GM19467 (cell line): Measurements from ENCODE around the gene TPST1.

Source experiments
- ATAC-seq: cut with Tn5 transposase; IDR thresholded peaks from one replicate; pipeline ENCODE4 v1.9.1; 2021; ENCODE audit warnings: mild to moderate bottlenecking, moderate library complexity; ENCODE audit not compliant: unreplicated experiment

Gene TPST1

DNA sequence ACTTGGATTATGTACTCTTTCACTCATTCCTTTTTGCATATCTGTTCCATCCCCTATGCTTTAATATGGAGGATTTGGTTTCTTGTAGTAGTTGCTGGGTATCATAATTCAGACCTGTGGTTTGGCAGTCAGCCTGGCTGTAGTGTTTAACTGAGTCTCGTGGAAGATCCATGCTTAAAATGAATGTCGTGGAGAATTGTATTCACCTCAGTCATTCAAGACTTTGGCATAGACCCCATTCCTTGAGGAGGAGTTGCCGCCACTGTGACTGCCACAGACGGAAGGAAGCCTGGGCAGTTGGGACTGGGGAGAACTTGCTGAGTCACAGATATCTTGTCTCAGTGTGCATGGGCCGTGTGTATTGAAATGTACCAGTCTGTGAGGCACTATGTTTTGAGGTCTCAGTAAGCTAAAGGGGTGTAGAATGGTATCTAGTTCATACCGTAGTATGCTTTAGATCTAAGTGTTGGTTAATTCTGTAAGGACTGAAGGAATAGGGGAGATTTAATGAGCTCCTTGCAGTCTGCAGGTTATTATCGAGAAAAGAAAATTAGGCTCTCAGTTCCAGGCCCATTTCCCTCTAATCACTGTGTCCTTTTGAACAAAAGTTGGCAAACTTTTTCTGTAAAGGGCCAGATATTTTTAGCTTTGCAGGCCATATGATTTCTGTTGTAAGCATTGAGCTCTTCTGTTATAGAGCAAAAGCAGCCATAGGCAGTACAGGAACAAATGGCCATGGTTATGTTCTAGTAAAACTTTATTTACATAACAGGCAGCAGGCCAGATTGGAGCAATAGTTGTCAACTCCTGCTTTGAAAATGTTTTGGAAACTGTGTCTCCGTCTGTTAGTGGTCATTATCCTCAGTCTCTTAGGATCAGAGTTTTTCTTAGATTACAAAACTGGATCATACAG lies 76.8 kb downstream of the TPST1 start:
- no peak for ATAC-seq

DNA sequence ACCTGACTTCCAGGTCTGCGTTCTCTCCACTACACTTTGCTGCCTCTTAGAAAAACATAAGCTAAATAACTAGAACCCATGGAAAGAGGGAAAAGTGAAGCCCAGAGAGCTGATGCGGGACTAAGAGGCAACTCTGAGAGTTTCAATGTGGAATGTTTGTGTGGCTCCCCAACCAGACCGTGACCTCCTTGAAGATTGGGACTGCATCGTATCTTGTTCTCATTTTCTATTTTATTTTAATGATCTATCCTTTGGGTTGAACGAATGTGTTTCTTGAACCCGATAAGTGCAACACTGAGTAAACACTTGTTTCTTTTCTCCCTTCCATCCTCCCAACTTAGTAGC lies 77.4 kb downstream of the TPST1 start:
- no peak for ATAC-seq

DNA sequence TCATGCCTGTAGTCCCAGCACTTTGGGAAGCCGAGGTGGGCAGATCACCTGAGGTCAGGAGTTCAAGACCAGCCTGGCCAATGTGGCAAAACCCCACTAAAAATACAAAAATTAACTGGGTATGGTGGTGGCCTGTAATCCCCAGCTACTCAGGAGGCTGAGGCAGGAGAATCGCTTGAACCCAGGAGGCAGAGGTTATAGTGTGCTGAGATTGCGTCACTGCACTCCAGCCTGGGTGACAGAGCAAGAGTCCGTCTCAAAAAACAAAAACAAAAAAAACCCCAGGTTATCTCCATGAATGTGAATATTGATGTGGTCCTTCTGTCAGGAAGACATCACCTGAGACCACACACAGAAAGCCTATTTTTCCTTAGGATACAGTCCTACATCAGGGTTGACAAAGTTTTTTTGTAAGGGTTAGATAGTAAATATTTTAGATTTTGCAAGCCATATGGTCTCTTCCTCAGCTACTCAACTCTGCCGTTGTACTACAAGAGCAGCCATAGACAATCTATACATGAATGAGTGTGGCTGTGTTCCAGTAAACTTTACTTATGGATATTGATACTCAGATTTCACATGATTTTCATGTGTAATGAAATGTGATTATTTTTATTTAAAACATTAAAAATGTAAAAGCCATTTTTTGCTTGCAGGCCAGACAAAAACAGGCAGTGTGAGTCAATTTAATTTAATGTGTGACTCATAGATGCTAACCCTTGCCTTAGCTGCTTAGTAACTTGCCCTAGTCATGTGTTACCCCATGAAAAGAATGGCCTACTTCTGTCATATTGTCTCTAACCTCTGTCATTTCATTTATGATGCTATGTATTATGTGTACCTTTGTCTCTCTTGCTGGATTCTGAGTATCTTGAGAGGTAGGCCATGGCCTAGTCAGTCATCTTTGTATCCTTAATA lies 78.1 kb downstream of the TPST1 start:
- ATAC-seq = no peak

DNA sequence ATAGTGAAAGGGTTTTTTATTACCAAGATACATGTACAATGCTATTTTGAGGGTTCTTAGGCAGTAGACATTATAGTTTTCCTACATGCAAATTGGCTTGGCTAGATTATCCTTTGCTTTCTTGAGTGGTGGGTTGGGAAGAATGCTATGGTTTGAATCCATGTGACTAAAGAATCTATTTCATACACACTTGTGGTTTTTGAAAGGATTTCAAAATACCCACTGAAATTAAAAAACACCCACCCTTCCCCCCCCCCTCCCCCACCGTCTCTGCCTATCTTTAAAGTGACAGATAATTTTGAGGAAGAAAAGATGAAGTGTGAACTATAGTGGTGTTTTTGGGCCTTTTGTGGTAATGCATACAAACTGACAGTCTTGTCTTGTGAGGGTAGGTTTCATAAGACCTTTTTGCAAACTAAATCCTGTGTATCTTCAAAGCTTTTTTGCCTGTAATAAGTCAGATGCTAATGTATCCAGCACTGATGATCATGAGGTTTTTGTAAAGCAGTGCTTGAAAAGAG lies 90.9 kb downstream of the TPST1 start:
- ATAC-seq = no peak

DNA sequence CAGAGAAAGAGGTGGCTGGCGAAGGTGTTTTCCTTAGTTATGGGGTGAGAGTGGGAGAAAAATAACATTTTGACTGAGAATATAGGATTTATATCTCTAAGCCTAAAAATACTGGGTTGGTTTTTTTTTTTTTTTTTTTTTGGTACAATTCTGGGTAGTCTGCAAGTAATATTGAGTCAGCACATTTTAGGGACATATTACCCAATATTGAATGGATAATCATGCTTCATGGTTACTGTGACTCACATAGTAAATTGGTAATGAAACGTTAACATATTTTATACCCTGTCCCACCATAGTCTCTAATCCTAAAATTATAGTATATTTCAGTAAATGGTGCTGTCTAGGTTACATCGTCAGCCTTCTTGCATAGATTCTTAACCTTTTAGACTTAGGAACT lies 91.4 kb downstream of the TPST1 start:
- ATAC-seq = no peak

DNA sequence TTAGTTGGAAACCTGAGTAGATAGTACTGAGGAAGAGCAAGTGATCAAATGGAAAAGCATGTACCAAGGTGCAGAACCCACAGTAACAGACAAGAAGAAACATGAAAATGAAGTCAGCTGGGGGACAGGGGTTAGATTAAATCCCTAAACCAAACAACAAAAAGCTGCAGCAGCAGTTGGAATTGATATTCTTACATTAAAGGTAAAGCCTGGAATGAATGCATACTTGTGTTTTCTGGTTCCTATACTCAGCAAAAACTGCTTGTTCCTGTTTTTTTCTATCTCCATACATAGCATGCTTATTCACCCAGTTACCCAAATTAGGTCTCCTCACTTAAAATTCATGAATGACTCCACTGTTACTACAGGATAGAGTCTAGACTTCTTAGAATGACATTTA lies 92.4 kb downstream of the TPST1 start:
- ATAC-seq = no peak

DNA sequence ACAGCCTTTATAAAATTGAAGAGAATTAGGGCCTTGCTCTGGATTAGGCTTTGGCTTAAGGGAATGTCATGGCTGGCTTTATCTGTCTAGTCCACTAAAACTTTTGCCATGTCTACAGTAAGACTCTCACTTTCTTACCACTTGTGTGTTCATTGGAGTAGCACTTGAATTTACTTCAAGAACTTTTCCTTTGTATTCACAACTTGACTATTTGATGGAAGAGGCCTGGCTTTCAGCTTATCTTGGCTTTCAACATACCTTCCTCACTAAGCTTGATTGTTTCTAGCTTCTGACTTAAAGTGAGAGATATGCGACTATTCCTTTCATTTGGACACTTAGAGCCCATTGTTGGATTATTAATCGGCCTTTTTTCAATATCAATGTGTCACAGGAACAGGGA lies 96.1 kb downstream of the TPST1 start:
- no peak for ATAC-seq

DNA sequence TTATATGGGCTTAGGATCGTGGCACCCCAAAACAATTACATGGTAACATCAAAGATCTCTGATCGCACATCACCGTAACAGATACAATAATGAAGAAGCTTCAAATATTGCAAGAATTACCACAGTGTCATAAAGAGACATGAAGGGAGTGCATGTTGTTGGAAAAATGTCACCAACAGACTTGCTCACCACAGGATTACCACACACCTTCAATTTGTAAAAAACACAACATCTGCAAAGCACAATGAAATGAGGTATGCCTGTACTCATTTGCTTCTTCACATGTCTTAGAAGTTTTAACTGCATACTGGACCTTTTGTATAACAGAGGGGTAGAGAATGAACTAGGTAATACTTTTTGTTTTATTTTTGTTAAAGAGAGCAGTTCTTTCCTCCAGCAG lies 96.6 kb downstream of the TPST1 start:
- no peak for ATAC-seq

DNA sequence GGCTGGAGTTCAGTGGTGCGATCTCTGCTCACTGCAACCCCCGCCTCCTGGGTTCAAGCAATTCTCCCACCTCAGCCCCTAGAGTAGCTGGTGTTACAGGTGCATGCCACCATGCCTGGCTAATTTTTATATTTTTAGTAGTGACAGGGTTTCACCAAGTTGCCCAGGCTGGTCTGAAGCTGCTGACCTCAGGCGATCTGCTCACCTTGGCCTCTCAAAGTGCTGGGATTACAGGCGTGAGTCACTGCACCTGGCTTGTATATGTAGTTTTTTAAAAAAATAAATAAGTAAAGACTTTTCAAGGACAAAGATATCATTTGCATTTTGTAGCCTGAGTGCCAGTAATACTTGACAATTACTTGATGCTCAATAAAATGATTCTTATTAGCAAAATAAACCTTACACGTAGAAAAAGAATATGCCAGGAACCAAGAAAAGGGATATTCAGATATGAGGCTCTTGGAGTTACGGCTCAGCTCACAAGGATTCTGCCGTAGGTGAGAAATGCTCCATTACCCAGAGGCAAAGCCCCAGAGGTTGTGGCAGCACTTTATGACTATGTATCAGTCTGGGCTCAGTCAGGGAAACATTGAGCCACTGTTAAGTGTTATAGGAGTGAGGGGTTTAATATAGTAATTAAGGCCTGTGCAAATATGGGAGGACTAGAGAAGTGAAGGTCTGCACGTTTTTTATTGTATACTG lies 98.5 kb downstream of the TPST1 start:
- no peak for ATAC-seq

DNA sequence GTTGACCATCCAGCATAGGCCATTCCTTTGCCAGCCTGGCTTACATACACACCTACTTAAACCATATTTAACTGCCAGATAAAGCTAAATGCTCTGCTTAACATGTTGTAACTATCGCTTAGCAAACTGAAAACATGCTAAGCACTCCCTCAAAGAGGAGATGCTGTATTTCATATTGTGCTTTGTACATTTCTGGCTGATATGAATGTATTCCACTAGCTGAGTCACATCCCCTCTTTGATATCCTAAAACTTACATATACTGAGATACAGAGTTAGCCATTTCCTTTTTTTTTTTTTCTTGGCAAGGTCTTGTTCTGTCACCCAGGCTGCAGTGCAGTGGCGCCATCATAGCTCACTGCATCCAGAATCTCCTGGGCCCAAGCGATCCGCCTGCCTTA lies 99.4 kb downstream of the TPST1 start:
- no peak for ATAC-seq

DNA sequence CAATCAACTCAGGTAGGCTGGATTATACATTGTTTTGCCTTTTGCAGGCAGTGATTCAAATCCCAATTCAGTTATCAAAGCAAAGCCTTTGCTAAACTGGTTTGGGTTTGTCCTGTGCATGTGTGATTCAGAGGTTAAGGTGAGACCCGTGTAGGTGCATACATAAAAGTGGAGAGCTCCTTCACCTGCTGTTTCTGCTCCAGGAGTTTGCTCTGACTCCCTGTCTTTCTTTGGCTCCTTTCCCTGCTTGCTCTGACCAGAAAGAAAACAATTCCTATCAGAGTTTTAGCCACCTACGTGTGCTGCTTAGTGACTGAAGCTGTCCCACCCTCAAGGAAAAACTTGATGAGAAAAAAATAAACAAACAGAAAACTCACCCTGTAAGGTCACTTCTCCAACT lies 101.1 kb downstream of the TPST1 start:
- no peak for ATAC-seq

DNA sequence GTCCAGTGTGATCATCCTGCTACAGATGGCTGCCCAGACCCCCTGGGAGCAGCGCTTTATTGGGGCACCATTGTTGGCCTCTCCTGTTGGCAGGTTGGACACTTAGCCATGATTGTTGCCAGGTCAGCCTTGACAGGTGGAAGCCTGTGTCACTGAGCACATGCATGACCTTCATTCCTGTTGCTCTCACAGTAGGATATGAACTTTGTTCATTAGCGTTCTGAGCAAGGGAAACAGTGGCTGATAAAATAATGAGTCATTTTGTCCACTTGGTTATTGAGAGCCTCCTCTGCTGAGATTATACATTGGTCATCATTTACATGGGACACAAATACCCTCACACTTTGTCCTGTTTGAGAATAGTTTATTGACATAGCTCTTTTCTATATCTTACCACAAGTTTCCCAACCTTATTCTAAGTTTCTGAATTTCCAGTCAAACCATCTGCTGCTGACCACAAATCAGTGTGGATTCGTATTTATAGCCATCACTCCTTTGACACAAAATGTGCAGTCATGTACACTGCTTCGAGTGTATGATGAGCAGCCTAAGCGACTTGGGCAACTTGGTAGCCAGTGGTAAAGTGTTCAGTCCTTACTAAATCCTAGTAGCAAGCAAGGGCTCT lies 102.6 kb downstream of the TPST1 start:
- ATAC-seq = no peak

DNA sequence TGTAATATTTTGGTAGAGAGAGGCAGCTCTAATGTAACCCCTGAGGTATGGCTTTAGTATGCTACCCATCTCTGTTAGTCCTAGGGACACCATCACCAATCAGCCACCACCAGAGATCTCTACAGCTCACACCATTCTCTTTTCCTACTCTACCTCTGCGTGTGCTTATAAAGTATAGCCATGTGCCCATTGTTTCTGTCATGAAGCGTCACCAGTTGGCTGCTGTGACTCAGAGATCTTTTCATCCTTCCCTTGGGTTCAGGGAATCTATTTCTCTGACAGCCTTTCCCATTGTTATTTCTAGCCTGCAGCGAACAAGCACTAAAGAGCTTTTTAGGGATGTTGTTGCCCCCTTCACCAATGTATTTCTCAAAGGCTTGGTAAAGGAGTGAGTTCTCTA lies 103.3 kb downstream of the TPST1 start:
- no peak for ATAC-seq

DNA sequence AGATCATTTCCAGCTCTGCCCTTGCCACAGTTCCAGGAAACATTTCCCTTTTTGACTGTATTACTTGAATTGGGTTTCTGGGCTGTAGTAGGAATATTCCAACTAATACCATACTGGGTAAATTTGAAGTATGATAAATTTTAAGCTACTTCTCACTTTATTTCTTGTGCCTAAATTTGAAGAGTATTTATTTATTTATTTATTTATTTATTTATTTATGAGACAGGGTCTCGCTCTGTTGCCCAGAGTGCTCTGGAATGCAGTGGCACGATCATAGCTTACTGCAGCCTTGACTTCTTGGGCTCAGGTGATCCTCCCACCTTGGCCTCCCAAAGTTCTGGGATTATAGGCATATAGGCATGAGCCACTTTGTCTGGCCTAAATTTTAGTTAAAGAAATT lies 105.5 kb downstream of the TPST1 start:
- no peak for ATAC-seq

DNA sequence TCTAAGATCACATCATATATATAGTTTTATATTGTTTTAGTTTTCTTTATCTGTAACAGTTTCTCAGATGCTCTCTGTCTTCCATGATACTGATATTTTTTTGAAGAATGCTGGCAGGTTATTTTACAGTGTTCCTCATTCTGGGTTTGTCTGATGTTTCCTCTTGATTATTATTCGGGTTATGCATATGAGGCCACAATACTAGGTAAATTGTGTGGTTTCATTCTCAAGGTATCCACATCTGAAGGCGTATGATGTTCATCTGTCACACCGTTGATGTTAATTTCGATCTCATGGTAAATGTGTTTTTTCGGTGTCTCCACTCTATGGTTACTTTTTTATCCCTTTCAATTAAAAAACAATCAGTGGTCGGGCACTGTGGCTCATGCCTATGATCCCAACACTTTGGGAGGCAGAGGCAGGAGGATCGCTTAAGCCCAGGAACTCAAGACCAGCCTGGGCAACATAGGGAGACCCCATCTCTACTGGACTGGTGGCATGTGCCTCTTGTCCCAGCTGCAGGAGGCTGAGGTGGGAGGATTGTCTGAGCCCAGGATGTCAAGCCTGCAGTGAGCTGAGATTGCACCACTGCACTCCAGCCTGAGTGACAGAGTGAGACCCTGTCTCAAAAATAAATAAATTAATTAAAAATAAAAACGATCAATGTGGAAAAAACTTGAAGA lies 108.9 kb downstream of the TPST1 start:
- no peak for ATAC-seq

DNA sequence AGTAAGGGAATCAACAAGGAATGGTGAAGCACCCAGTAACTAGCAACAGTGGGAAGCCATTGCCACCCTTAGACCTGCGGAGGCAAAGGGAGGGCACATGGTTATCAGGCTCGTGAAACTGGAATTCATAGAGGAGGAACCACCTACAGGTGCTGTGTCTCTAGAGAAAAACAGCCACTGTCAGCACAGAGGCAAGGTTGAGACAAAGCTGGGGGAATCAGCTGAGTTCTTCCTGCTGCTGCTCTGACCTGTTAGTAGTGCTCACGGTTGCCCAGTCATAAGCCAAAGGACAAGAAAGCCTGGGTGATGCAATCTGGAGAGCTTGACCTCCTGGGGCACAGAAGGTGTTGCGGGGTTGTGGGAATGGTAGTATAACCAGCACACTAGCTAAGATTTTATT lies 110.1 kb downstream of the TPST1 start:
- no peak for ATAC-seq

DNA sequence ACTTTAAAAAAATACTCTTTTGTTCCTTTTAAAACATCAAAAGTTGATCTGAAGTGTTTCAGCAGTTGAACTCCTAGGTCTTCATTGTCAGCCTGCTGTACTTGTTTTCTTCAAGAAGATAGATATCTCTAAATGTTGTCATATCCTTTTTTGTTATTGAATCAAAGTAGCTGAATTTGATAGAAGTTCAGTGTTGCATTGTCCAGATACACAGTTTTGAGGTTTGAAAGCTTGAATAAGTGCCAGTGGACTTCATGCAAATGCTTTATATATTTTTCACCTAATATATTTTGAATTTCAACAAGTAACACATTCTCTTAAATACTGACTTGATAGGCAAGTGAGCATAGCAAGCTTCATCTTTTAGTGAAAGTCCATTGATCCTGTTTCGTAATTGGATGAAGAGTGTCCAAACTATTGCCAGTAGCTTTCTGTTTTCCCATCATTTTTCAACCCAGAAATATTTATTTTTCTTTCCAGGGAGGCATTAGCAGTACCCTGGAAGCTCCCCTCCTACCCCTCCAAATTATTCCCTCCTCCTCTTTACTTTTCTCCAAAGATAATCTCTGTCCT lies 114.4 kb downstream of the TPST1 start:
- ATAC-seq = no peak

DNA sequence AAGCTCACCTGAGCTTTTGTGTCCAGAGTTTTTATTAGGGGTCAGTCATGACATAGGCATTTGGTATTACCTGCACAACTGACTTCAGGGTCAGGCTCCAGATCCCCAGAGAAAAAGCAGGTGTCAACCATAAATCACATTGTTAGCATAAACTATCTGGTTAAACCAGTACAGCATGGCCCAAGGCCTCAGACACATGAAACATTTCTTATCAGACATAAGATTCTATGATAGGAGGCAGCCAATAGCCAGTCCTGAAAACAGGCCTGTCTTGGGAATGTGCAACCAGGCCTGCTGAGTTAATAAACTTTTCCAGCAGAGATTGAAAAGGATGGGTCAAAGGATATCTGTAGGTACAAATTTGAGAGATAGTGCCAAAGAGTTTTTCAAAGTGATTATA lies 116.1 kb downstream of the TPST1 start:
- ATAC-seq = no peak

DNA sequence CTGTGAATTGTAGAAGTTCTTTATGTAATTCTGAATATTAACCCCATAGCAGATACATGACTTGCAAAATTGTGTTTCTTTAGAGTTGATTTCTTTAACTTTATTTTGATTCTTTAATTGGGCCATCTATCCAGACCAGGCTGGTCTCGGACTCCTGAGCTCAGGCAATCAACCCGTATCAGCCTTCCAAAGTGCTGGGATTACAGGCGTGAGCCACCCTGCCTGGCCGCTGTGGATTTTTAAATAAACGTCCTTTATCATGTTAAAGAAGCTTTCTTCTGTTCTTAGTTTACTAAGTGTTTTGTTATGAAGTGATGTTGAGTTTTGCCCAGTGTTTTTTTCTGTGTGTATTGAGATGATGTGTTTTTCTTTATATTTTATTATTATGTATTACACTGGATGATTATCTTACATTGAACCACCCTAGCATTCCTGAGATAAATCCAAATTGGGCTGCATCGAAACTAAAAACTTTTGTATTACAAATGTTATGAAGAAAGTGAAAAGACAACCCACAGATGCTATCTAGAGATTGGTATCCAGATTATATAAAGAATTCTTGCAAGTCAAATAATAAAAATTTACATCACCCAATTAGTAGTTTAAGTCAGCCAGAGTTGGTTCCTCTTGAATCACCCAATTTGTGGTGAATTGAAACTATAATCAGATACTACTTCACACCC lies 118.1 kb downstream of the TPST1 start:
- ATAC-seq = no peak
